H54 (cell line): ENCODE results near the gene DNAJC13.

Experiments
- DNase-seq: peaks from one replicate; pipeline ENCODE4 v3.0.0; 2011; ENCODE audit warnings: low spot score, mixed read lengths; ENCODE audit not compliant: insufficient read length
- FAIRE-seq: peaks from 3 replicates; lab custom pipeline; 2011; peaks lifted over from hg19 to GRCh38; lab: Jason Lieb, UNC
- POLR2A ChIP-seq: IDR thresholded peaks from 2 replicates; pipeline ENCODE4 v1.6.1; 2011; ENCODE audit warnings: low read depth, mild to moderate bottlenecking, low read length

DNAJC13 gene

DNA sequence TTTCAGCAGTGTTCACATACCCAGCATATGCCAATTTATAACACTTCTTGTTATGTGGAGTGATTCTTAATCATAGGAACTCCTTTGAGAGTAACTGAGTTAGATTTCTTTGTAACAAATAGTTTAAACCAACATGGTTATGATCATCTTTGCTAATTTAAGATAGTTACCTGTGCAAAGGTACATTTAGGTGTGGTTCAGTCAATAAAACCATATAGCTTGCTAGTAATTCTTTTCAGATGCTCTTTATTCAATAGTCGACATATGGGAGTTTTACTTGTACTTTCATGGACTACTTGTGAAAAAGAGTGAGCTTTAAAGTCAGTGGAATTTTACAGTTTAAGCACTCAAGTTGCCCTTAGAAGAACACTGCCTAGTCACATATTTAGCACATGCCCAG, 5.2 kb downstream of the DNAJC13 start:
- no peak for TF ChIP-seq POLR2A
- FAIRE-seq, result peak; percentile 27
- DNase-seq, result no peak

DNA sequence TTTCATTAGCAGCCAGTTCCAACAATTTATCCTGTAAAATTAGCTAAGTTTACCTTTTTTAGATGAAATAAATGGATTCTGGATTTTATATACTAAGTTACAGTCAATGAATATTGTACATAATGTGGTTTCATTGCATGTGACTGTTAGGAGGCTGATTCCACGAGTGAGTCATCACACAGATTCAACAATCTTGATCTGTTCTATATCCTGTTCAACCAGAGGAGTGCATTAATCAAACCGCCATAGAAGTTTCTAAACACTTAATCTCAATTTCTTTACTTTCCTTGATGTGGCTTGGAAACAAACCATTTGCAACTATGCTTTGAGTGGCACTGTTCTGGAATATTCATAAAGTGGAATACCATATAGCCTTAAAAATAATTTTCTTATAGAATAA, 15.3 kb downstream of the DNAJC13 start:
- DNase-seq, result peak; percentile 33
- no peak for TF ChIP-seq POLR2A
- peak; percentile 97 for FAIRE-seq

DNA sequence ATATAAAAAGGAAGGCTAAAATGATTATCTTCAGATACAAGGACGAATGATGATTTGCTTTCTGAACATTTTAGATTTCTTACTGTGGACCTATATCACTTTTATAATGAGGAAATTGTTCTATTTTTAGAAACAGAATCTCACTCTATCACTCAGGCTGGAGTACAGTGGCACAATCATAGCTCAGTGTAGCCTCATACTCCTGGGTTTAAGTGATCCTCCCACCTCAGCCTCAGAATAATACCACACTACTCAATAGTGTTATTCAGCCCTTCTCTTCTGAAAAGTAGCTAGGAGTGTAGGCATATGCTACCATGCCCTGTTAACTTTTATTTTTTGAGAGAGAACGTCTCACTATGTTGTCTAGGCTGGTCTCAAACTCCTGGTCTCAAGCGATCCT, 15.8 kb downstream of the DNAJC13 start:
- FAIRE-seq, result peak; percentile 78

DNA sequence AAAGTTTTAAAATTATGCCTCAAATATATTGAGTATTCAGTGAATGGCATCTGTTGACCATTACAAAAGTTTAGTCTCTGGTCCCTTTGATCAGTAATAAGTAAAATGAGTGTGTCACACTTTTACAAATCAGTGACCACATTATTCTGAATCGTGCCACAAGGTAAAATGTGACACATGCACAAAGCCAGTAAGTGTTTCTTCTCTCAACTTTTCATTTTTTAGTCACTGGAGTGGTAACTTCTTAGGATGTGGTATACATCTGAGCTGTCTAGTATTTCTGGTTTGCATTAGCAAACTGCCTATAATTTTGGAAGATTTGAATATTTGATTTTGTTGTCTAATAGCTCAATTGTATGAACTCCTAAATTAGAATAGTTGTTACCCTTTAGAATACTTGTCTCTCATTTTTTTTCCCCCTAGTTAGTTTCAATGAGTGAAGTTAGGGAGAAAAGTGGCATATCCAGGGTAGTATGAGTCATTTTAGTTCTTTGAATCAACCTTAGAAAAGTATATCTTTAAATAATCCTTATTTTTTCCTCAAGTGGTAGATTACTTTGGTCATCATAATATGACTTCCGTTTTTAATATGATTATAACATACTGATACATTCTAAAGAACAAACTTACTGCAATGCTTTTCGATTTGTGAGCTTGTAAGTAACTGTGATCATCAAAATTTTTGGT, 18.1 kb downstream of the DNAJC13 start:
- DNase-seq (no peak), FAIRE-seq (no peak)
- TF ChIP-seq POLR2A, result no peak

More for the DNA sequence above, 15.8 kb downstream of the DNAJC13 start:
- no peak for DNase-seq
- TF ChIP-seq POLR2A, result no peak

DNA sequence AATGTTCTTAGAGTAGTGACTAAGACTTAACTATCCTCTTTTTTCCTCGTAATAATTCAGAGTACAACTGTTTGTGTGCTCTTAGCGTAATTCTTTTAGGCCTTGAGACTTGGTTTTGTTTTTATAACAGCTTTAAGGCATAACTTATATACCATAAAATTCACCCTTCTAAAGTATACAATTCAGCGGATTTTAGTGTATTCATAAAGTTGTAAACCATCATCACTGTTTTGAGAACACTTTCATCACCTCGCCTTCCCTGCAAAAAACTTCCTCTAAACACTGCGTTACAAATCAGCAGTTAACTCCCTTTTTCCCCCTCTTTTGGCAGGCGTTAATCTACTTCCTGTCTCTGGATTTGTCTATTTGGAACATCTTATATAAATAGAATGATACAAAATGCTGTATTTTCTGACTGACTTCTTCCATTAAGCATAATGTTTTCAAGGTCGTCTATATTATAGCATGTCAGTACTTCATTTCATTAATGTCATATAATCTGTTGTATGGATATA, 18.7 kb downstream of the DNAJC13 start:
- DNase-seq (no peak), FAIRE-seq (peak; percentile 15)
- TF ChIP-seq POLR2A, result no peak

DNA sequence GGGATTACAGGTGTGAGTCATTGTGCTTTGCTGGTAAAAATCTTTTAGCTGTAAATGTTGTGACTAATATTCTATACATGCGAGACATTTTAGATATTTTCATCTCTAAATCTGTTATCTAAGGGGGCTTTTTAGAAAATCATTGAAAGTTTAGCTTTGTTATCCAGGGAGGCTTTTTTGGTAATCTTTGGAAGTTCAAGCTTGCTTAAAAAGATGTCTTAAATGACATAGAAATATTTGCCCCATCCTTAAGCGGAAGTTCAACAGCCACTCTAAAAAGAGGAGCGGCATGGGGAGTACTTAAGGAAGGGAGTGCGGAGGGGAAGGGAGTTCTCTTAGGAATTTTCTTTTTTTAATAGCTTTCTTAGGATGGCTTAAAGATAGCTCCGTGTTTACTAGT, 26.1 kb downstream of the DNAJC13 start:
- FAIRE-seq (peak; percentile 38), DNase-seq (no peak)
- TF ChIP-seq POLR2A, result no peak

DNA sequence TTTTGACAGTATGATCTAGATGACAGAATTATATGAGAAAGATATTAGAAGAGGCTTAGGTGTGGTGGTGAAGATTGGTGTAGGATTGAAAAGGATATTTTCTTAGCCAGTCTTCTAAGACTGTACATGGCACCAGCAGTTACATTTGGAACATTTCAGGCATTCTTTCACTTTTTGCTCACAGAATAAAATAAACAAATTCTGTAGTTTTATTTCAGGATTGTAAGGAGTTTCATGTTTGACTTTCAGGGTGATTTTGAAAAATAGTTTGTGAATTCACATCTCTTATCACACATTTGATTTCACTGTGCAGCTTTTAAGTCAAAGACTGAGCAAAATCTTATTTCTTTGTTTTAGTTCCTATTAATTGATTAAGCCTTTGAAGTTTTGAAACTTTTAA, 27.1 kb downstream of the DNAJC13 start:
- TF ChIP-seq POLR2A, result no peak
- DNase-seq, result no peak
- peak; percentile 82 for FAIRE-seq

DNA sequence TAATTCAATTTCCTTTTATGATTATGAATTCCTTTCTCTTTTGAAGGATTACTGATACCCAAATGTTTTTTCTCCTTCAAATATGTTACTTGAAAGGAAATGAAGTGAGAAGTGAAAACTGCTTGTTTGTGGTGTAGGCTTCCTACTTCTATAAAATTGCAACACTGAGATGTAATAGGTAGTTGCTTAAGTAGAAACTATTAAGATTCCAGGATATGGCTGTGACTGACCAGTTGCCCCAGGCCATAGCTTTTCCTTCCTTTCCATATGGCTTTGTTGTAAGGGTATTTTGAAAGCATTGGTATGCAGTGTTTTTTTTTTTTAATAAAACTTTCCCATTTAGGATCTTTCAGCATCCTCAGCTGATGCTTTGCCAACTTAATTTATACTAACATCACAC, 28.5 kb downstream of the DNAJC13 start:
- FAIRE-seq (peak; percentile 64), DNase-seq (no peak)
- no peak for TF ChIP-seq POLR2A

DNA sequence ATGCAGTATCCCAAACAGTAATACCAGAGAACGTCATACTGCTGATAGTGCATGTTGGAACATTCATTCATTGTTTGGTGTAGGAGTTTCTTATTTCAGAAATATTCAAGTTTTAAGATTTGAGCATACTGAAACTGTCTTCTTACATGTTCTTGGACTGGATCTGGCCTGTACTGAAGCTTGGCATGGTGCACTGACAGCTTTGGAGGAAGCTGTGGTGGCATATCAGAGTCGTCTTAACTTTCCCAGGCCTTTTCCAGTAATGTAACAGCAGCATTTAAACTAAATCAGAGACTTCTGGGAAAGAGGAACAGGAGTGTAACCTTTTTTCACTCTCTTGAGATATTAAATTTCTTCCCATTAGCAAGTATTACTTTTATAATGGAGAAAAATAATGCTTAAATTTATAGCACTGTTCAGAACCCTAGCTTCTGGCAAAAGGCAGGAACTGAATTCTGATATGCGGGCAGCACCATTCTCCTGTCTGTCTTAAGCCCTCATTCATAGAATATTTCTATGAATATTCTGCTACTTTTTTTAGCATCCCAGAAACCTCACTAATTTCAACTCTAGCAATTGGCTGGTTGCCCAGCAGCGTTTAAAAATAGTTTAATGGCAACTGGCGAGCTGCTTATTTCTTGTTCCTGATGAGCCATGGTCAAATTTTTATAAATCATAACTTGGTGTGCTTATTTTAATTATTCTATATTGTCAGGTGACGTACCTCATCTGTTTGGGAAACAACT, 31.1 kb downstream of the DNAJC13 start:
- TF ChIP-seq POLR2A, result no peak
- FAIRE-seq (no peak), DNase-seq (no peak)

DNA sequence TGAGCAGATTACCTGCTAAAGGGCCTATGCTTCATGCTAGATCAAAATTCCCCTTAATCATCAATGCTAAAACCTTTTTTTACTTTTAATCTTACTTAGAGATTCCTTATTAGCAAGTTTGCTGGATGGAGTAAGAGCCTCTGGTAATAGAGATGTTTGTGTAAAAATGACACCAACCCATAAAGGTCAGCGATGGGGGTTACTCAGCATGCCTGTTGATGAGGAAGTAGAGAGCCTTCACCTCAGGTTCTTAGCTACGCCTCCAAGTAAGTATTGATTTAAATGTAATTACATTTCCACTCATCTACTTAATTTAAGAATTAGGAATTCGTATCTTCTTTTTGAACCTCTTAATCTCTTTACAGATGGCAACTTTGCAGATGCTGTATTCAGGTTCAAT, 38.8 kb downstream of the DNAJC13 start:
- FAIRE-seq (no peak), DNase-seq (no peak)
- no peak for TF ChIP-seq POLR2A

DNA sequence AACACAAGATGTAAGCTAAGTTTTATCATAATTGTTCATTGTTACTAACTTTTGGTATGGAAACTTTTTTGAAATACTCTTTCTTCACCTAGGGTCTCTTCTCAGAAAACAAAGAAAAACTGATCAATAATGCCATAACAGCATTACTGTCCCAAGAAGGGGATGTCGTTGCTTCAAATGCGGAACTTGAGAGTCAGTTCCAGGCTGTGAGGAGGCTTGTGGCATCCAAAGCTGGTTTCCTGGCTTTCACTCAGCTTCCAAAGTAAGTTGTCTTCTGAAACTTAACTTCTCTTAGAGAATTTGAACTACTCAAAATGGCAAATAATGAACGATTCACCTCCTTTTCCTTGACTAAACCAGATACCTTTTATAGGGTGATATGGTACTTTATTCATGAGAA, 39.3 kb downstream of the DNAJC13 start:
- no peak for TF ChIP-seq POLR2A
- FAIRE-seq (peak; percentile 50), DNase-seq (no peak)

DNA sequence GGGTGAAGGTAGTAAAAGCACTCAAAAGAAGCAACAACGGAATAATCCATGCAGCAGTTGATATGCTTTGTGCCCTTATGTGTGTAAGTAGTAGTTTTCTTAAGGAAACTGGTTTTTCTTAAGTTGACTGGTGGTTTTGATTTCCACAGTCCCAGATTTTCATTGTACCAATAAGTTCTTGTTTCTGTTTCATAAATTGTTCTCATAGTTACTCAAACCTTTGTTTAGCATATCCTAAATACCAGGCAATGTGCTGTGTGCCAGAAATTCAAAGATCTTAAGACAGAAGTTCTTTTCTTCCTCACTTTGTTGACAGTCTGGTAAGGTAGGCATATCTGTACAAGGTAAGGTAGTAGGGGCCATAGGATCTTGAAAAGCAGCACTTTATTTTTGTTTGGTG, 40.0 kb downstream of the DNAJC13 start:
- TF ChIP-seq POLR2A, result no peak
- FAIRE-seq (peak; percentile 6), DNase-seq (no peak)

DNA sequence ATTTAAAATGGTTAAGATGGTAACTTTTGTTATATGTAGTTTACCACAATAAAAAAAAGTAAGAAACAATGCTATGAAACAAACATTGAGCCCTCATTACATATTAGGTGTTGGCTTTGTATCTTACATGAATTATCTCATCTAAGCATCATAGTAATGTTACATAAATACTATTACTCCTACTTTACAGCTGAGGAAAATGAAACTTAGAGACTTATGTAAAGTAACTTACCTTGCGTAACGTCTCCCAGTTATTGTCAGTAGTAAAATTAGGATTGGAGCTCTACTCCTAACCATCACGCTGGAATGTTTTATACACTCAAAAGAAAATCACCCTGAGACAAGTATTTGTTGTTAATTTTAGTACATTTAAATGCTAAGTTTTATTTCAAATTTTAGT, 42.2 kb downstream of the DNAJC13 start:
- no peak for TF ChIP-seq POLR2A
- no peak for DNase-seq
- no peak for FAIRE-seq

DNA sequence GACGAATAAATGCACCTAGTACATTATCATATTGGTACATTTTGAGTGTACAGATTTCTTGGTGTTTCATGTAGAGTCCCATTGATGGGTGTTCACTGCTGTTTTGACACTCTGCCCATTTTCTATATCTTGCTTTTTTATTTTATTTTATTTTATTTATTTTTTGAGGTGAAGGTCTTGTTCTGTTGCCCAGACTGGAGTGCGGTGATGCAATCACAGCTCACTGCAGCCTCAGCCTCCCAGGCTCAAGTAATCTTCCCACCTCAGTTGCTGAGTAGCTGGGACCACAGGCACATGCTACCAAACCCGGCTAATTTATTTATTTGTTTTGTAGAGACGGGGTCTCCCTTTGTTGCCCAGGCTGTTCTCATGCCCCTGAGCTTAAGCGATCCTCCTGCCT, 44.2 kb downstream of the DNAJC13 start:
- DNase-seq, result no peak
- no peak for TF ChIP-seq POLR2A

More for the DNA sequence above, 44.2 kb downstream of the DNAJC13 start:
- no peak for FAIRE-seq
